Right lobe of liver (tissue), 4 donors: ENCODE results near the gene HCK.

Experiments
- POLR2A ChIP-seq: fragments of 450-650 bp; IDR thresholded peaks from one replicate; pipeline ENCODE4 v1.6.1; 2017; ENCODE audit warnings: antibody characterized with exemption, mild to moderate bottlenecking
- TF ChIP-seq, protein P1 (sequence below), 4 donors: fragments of 200-600 bp in 3 of 4; fragments of 450-650 bp in 1 of 4; IDR thresholded peaks; one replicate each; pipeline versions ENCODE4 v1.5.1 to v1.8.0; 2016 to 2022; ENCODE audit warnings: antibody characterized with exemption in 4 of 4, mild to moderate bottlenecking in 2 of 4
- donor health status: DM: no; HTN: no; CAD: no.
- donor health status: DM: no; HTN: no; CAD: no.
- donor health status: DM: no; HTN: yes; CAD: no.

DNA sequence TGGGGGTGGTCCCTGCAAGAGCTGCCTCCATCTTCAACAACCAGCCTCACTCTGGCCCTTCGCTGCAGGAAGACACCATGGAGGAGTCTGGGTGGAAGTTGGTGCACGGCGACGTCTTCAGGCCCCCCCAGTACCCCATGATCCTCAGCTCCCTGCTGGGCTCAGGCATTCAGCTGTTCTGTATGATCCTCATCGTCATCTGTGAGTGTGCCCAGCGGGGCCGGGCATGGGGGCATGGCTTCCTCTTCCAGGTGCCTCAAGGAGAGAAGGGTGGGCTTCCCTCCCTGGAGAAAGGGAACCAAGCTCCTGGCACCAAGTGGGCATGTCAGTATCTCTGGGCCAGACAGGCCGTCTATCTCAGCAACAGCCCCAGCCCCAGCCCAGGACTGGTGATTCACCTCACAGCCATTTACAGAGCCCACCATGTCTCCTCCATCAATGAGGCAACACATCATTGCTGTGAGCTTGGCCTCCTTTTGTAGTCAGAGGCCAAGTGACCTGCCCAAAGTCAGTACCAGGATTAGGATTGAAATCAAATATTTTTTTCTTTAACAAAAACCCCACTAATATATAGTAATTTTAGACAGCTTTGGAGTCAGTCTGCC, 97.6 kb downstream of the HCK start:
- TF ChIP-seq, protein P1, sequence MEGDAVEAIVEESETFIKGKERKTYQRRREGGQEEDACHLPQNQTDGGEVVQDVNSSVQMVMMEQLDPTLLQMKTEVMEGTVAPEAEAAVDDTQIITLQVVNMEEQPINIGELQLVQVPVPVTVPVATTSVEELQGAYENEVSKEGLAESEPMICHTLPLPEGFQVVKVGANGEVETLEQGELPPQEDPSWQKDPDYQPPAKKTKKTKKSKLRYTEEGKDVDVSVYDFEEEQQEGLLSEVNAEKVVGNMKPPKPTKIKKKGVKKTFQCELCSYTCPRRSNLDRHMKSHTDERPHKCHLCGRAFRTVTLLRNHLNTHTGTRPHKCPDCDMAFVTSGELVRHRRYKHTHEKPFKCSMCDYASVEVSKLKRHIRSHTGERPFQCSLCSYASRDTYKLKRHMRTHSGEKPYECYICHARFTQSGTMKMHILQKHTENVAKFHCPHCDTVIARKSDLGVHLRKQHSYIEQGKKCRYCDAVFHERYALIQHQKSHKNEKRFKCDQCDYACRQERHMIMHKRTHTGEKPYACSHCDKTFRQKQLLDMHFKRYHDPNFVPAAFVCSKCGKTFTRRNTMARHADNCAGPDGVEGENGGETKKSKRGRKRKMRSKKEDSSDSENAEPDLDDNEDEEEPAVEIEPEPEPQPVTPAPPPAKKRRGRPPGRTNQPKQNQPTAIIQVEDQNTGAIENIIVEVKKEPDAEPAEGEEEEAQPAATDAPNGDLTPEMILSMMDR (IDR thresholded peaks at IDR 0.05): no peak
- no peak for TF ChIP-seq POLR2A
